Measurements from ENCODE around the gene ATP13A4. TPM values are rescaled to one million over a fixed set of nuclear protein-coding genes. Genes with fewer than 3 reads are reported as not detected.

Gene ATP13A4
- total RNA-seq, 1 experiment from 2014 or later = not detected

DNA sequence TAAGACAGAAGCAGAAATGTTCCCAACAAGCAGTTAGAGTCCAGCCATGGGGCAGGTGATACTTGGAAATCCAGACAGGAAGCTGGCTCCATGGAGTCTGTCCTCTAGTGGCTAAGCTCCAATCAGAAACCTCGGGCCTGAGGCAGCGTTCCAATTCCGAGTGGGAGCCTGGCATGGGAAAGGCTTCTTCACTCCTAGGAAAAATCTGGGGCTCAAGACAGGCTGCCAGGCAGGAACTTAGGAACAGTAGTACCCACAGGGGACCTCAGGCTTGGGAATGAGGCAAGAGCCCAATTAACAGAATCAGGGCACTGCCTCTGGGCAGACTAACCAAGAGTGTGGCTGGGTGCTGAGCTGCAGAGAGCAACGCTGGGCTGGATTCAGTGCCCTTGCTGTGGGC, 6.2 kb upstream of the ATP13A4 start:
- POLR2A ChIA-PET = no interaction called here

DNA sequence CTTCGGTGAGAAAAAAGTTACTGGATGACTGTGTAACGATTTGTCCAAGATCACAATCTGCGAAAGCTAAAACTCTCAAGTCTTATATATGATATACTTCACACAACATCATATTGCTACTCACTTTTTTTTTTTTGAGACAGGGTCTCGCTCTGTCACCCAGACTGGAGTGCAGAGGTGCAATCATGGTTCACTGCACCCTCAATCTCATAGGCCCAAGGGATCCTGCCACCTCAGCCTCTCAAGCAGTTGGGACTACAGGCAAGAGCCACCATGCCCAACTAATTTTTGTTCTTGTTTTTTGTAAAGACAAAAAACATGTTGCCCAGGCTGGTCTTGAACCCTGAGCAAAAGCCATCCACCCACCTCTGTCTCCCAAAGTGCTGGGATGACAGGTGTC, 5.4 kb upstream of the ATP13A4 start:
- no peak for DNase-seq (ENCODE audit: unreplicated experiment)
- intact Hi-C loops (cut with micrococcal nuclease) = no loop called here
- H3K9me3 Mint-ChIP-seq (ENCODE audit: unreplicated experiment) = no peaks in the 10 kb centered on the region
- peaks cover 26% of the 10 kb centered on the region for H3K27me3 Mint-ChIP-seq (ENCODE audit: insufficient read depth, unreplicated experiment)
- CTCF ChIA-PET = interaction anchor here (0.7 to 1.1 kb wide), 2 partner anchors 8 to 738 kb away, joined by 3 to 4 read pairs; no protein-coding TSS in a partner anchor
- no peak for TF ChIP-seq CTCF (IDR thresholded peaks at IDR 0.05; ENCODE audit: unreplicated experiment)
- H3K36me3 Mint-ChIP-seq (ENCODE audit: insufficient read depth, unreplicated experiment) = no peaks in the 10 kb centered on the region
- no peaks in the 10 kb centered on the region for H3K4me1 Mint-ChIP-seq (ENCODE audit: insufficient read depth, unreplicated experiment)
- no TSS peak for BruUV-seq (replicated peaks)
- no peak overlapping the region for H3K4me3 Mint-ChIP-seq (ENCODE audit: unreplicated experiment)
- POLR2A ChIA-PET = no interaction called here
- H3K27ac Mint-ChIP-seq (ENCODE audit: low read depth, unreplicated experiment) = no peak overlapping the region

More for the DNA sequence above, 6.2 kb upstream of the ATP13A4 start:
- H3K4me1 Mint-ChIP-seq (ENCODE audit: insufficient read depth, unreplicated experiment) = no peaks in the 10 kb centered on the region
- no peak overlapping the region for H3K4me3 Mint-ChIP-seq (ENCODE audit: unreplicated experiment)
- intact Hi-C loops (cut with micrococcal nuclease) = no loop called here
- TF ChIP-seq CTCF (IDR thresholded peaks at IDR 0.05; ENCODE audit: unreplicated experiment) = no peak
- no peak for DNase-seq (ENCODE audit: unreplicated experiment)
- no peaks in the 10 kb centered on the region for H3K36me3 Mint-ChIP-seq (ENCODE audit: insufficient read depth, unreplicated experiment)
- no peaks in the 10 kb centered on the region for H3K9me3 Mint-ChIP-seq (ENCODE audit: unreplicated experiment)
- no TSS peak for BruUV-seq (replicated peaks)
- no peak overlapping the region for H3K27ac Mint-ChIP-seq (ENCODE audit: low read depth, unreplicated experiment)
- H3K27me3 Mint-ChIP-seq (ENCODE audit: insufficient read depth, unreplicated experiment) = peaks cover 19% of the 10 kb centered on the region
- CTCF ChIA-PET = interaction anchor here (0.9 to 1.1 kb wide), 2 partner anchors 8 to 10 kb away, joined by 4 read pairs; no protein-coding TSS in a partner anchor

- intact Hi-C loops (cut with micrococcal nuclease) = no loop called here
- BruUV-seq (replicated peaks) = no TSS peak
- POLR2A ChIA-PET = no interaction called here
- Mint-ChIP-seq H3K27me3 (ENCODE audit: insufficient read depth, unreplicated experiment) (peaks cover 36% of the 10 kb centered on the region), H3K4me3 (ENCODE audit: unreplicated experiment) (no peak overlapping the region), H3K27ac (ENCODE audit: low read depth, unreplicated experiment) (no peak overlapping the region), H3K36me3 (ENCODE audit: insufficient read depth, unreplicated experiment) (no peaks in the 10 kb centered on the region), H3K9me3 (ENCODE audit: unreplicated experiment) (no peaks in the 10 kb centered on the region), H3K4me1 (ENCODE audit: insufficient read depth, unreplicated experiment) (no peaks in the 10 kb centered on the region)
- DNase-seq (ENCODE audit: unreplicated experiment) = no peak
- CTCF ChIA-PET = no interaction called here
- no peak for TF ChIP-seq CTCF (IDR thresholded peaks at IDR 0.05; ENCODE audit: unreplicated experiment)
Measured at GRCh38 chr3:193559100-193559499, 4.4 kb upstream of the ATP13A4 start.

DNA sequence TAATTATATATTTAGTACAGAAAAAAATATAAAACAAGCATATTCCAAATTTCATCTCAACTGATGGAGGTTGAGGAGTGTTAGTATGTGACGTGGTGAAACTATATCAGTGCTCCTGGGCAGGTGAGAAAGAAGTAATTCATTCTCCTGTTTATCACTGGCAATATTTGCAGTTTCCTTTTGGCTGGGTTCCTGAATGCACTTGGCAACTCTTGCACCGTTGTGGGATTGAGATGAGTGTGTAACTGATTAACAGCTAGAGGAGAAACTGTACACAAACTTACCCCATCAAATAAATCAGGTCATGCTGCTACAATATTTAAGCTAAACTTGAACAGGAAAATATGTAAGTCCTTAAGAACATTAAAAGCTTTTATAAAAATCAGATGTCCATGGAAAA, 2.1 kb upstream of the ATP13A4 start:
- DNase-seq (ENCODE audit: unreplicated experiment) = no peak

More for the DNA sequence above, 2.1 kb upstream of the ATP13A4 start:
- H3K4me1 Mint-ChIP-seq (ENCODE audit: insufficient read depth, unreplicated experiment) = no peaks in the 10 kb centered on the region
- H3K4me3 Mint-ChIP-seq (ENCODE audit: unreplicated experiment) = no peak overlapping the region
- intact Hi-C loops (cut with micrococcal nuclease) = no loop called here
- no peaks in the 10 kb centered on the region for H3K9me3 Mint-ChIP-seq (ENCODE audit: unreplicated experiment)
- no peak for TF ChIP-seq CTCF (IDR thresholded peaks at IDR 0.05; ENCODE audit: unreplicated experiment)
- ChIA-PET POLR2A (no interaction called here), CTCF (interaction anchor here (0.6 kb wide), 1 partner anchor 17 kb away, joined by 3 read pairs; no protein-coding TSS in a partner anchor)
- no TSS peak for BruUV-seq (replicated peaks)
- H3K27ac Mint-ChIP-seq (ENCODE audit: low read depth, unreplicated experiment) = no peak overlapping the region
- H3K27me3 Mint-ChIP-seq (ENCODE audit: insufficient read depth, unreplicated experiment) = peaks cover 51% of the 10 kb centered on the region
- H3K36me3 Mint-ChIP-seq (ENCODE audit: insufficient read depth, unreplicated experiment) = no peaks in the 10 kb centered on the region
